Coronary artery (tissue), 2 donors: ENCODE results near the gene MEIS2.

Experiments used
- DNase-seq: peaks from one replicate; pipeline ENCODE4 v3.0.0-alpha.2; 2017; ENCODE audit warnings: low spot score
- H3K27ac ChIP-seq, 2 donors: fragments of 200-600 bp; sonication (generic); one replicate each; pipeline ENCODE4 v1.5.1; 2016 to 2019
- H3K4me3 ChIP-seq: fragments of 200-600 bp; sonication (generic); 2 replicates; pipeline ENCODE4 v1.5.1; 2016; ENCODE audit warnings: mild to moderate bottlenecking, moderate library complexity
- TF ChIP-seq, protein P1 (sequence below): fragments of 200-600 bp; sonication (generic); IDR thresholded peaks from one replicate; pipeline ENCODE4 v1.5.1; 2019; ENCODE audit warnings: antibody characterized with exemption

The MEIS2 gene

DNA sequence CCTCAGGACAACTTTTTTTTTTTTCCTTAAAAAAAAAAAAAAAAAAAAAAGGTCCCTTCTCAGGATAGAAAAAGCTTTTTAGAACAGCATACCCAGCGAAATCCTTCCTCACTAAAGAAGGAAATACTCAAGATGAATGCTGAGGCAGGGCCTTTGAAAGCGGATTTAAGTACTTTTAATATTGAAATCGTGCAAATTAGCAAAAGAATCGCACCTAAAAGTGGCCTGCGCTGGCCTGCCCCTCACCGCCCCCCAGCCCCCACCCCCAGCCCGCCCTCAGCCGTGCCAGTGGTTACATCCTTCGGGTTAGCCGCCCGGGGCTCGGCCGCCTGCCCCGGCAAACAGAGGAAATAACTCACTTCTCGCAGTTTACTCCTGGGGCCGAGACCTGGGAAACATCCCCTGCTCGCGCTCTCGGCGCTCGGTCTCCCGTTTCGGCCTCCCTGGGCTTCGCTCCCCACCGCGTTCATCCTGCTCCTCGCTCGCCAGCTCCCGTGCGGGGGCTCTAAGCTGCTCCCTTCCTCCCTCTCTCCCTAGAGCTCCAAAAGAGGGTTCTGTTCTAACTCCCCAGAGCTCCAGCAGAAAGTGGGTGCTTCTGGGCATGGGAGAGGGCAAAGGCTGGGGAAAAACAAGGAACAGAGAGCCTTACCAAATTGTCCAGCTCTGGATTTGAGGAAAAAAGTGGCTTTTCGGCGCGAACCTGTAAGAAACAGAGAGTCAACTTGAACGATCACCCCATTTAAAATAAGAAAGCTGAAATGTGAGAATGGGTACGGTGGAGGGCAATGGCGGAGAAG, 5.2 kb downstream of the MEIS2 start:
- no peak for DNase-seq

DNA sequence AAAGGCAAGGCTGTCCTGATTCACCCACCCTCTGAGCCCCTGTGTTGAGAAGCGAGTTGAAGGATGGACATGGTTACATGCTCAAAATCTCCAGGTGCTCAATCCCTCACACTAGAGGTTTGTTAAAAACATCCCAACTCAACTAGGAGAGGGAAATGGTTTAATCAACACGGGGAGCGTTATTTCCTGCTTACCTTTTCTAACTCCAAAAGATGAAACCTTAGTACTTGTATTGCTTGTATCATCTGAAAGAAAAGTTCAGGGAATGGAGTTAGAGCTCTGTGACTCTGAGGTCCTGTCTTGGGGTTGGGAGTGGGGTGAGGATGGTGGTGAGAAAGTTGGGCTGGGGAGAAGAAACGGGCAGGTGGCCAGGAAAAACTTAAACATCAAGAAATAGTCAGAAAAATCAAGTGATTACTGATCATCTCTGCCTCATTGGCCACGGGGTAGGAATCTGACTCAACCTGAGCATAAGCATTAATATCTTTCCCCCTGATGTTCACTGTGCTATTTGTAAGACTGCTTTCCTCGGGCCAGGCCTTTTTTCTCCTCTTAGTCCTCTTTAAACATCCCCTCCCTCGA, 5.9 kb downstream of the MEIS2 start:
- H3K27ac ChIP-seq: peak overlapping the region; percentile 90 to 98
- H3K4me3 ChIP-seq: peak overlapping the region; percentile 93
- no peak for DNase-seq
- TF ChIP-seq, protein P1, sequence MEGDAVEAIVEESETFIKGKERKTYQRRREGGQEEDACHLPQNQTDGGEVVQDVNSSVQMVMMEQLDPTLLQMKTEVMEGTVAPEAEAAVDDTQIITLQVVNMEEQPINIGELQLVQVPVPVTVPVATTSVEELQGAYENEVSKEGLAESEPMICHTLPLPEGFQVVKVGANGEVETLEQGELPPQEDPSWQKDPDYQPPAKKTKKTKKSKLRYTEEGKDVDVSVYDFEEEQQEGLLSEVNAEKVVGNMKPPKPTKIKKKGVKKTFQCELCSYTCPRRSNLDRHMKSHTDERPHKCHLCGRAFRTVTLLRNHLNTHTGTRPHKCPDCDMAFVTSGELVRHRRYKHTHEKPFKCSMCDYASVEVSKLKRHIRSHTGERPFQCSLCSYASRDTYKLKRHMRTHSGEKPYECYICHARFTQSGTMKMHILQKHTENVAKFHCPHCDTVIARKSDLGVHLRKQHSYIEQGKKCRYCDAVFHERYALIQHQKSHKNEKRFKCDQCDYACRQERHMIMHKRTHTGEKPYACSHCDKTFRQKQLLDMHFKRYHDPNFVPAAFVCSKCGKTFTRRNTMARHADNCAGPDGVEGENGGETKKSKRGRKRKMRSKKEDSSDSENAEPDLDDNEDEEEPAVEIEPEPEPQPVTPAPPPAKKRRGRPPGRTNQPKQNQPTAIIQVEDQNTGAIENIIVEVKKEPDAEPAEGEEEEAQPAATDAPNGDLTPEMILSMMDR: no peak

More for the DNA sequence above, 5.2 kb downstream of the MEIS2 start:
- TF ChIP-seq, protein P1: no peak
- Histone ChIP-seq H3K27ac (peak overlapping the region; percentile 90 to 98), H3K4me3 (peak overlapping the region; percentile 93)

DNA sequence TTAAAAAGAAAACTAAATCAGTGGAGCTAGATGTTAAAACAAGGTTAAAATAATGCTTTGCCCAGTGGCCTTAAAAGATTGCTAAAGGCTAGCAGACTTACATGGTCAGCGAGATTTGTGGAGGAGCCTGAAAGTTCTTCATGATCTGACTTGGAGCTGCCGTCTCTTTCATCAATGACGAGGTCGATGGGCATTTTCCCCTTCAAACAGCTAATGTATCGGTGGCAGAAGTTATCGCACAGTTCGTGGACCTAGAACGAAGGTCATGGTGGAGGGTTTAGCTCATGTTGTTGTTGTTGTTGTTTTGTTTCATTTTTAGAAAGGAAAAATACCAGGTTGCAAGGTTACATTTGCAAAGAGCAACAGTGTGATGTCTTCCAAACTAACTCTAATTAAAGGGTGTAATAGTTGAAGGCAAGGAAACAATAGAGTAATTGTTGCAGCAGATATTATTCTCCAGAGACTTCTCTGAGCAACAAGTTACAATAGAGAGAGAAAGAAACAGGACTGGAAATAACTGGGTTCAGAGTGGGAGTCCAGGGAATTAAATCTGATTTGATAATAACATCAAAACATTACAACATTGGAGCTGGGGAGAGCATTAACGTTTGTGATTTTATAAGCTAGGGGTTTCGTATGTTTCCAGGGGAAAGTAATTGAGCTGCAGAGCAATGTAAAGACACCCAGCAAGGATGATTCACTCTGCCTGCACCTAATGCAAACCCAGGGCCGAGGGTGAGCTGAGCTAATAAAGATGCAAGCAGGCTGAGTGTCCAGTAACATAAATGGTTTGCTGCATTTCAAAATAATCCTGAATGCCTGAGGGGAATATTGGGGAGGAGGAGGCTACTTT, 6.6 kb downstream of the MEIS2 start:
- no peak for DNase-seq
- Histone ChIP-seq H3K4me3 (peak overlapping the region; percentile 93), H3K27ac (peak overlapping the region; percentile 90 to 98)

DNA sequence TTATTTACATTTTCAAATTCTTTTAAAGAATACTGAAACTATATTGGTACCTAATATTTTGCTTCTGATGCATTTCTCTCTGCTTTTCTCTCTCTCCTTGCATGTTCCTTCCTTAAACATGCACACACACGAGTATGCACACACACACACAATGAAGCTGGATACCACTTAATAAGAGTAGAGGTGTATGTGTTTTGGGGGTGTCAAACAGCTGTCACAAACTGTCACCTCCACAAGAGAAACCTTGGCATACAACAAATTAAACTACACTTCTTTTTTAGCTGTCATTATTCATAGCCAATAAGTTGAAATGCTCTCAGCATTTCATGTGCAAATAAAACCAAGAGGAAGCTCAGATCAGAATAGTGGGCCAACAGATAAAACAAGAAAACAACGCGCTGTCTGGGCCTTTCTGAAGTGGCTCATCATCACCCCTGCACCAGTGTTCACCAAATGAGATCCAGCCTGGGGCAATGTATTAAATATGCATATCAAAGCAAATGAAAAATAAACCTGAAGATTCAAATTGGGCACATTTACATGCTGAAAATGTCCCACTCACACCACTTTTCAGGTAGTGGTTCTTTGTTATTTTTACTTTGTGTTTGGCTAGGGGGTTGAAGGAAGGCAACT, 9.7 kb downstream of the MEIS2 start:
- H3K4me3 ChIP-seq: peak overlapping the region; percentile 52
- no peak for DNase-seq
- TF ChIP-seq, protein P1: no peak
- H3K27ac ChIP-seq: peak overlapping the region; percentile 31 to 32

More for the DNA sequence above, 6.6 kb downstream of the MEIS2 start:
- TF ChIP-seq, protein P1: no peak

DNA sequence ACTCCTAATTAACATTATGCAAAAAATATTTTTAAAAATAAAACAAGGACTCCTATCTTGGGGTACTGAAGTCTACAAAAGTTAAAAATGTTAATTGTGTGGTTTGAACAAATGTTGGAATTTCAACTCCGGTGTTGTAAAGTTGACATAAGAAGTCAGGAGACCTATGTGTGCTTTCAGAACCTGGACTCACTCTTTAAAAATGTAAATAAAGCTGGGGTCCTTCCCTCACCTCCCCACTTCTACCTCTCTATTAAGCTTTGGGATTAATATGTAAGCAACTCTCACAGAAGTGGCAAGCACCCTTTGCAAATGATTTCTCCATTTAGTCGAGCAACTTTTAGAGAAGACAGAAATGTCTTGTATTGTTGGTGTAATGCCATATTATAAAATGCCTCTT, 11.9 kb downstream of the MEIS2 start:
- TF ChIP-seq, protein P1: no peak
- Histone ChIP-seq H3K27ac (peak overlapping the region in 1 of 2 donors; percentile 37), H3K4me3 (no peak overlapping the region)
- no peak for DNase-seq

DNA sequence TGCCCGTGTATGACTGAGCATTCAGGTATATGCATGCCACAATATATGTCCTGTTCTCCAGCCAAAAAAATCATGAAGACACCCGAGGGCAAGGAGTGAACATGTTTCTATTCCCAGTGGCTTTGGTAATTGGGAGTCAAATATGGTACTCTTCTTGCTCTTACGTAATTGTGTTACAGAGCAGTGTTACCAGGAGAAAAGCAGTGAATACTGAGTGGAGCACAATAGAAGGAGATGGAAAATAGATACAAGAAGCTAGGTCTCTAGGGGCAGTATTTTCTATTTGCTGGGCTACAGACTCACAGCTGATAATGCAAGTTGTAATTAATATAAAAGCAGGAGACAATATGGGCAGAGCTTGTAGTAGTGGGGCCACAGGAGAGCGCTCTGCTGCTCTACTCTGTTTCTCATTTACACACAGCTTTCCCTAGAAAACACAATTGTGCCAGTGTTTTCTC, 13.2 kb downstream of the MEIS2 start:
- H3K27ac ChIP-seq: peak overlapping the region in 1 of 2 donors; percentile 60
- TF ChIP-seq, protein P1: no peak
- no peak for DNase-seq
- no peak overlapping the region for H3K4me3 ChIP-seq
